NCI-H2227 (cell line): ENCODE data around the gene BTF3L4.

Source experiments
- DNase-seq: peaks from one replicate; lab custom pipeline; 2025; ENCODE audit not compliant: unreplicated experiment; lab: John Stamatoyannopoulos, UW

The BTF3L4 gene

GRCh38 chr1:52122384-52122783, 66.3 kb downstream of the BTF3L4 start:
- DNase-seq: no peak

GRCh38 chr1:52123622-52124021, 67.5 kb downstream of the BTF3L4 start:
- no peak for DNase-seq

- no peak for DNase-seq
These were observed 69.8 kb downstream of the BTF3L4 start for GRCh38 chr1:52125736-52126359.

GRCh38 chr1:52127181-52128180, 71.4 kb downstream of the BTF3L4 start:
- peak; percentile 83 for DNase-seq

- peak; percentile 16 for DNase-seq
These were observed 83.9 kb downstream of the BTF3L4 start for GRCh38 chr1:52139817-52140540.
